HG02610 (cell line): Measurements from ENCODE around the gene SGK1.

ENCODE experiments used
- ATAC-seq: cut with Tn5 transposase; IDR thresholded peaks from one replicate; pipeline ENCODE4 v1.9.1; 2021; ENCODE audit warnings: mild to moderate bottlenecking, moderate library complexity; ENCODE audit not compliant: unreplicated experiment

Gene SGK1

DNA sequence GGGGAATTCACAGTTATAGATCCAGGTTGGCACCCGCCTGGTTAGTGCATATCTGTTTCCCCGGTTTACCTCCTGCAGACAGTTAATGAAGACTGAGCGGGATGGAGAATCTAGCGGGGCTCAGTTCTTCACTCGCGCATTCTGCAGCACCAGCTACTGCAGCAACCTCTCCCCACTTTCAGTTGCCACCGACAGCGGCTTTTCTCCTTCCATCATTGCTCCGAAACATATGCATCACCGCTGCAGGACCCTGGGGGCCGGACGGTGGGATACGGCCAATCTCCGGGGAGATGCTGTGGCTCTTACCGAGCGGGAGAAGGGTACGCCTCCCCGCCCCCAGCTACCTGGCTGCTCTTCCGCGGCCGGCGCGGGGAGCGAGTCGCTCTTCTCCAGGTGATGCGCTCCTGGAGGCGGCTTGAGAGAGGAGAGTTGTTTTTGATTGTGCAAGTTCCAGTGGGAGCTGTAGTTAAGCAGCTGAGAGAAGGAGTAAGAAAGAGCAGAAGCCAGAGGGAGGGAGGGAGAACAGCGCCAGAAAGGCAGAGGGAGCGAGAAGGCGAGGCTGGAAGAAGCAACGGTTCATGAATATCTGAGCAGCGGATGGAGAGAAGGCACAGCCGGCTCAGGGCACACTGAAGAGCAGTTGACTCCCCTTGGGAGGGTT is at the start of gene SGK1:
TSS of gene SGK1 (minus strand) at position 642 of the 661 bp plus-strand sequence. CDS start 652 bp downstream, outside the sequence.
- ATAC-seq = no peak

- ATAC-seq = no peak
Observed at GRCh38 chr6:134363323-134364039, 45.6 kb upstream of the SGK1 start.

- ATAC-seq = no peak
Observed at GRCh38 chr6:134361011-134361410, 43.1 kb upstream of the SGK1 start.

- ATAC-seq = no peak
Observed at GRCh38 chr6:134359302-134359701, 41.4 kb upstream of the SGK1 start.

- ATAC-seq = no peak
Observed at GRCh38 chr6:134358320-134358719, 40.4 kb upstream of the SGK1 start.

- ATAC-seq = no peak
Observed at GRCh38 chr6:134357022-134357487, 39.1 kb upstream of the SGK1 start.

DNA sequence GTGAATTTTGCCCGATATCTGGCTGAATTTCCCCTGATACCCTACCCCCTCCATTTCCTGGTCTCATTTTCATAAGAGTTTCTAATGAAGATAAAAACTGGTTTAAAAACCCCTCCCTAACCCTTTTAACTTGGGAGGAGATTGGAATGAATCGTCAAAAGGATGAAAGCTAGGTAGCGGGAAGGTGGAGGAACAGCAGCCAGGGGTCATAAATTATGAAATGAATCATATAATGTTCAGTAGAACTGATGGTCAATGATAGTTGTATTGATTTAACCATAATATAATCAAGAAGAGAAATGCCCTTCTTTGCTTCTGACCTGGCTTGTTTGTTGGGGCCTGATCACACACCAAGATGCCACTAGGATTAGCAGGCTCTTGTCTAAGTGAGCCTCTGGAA is 38.5 kb upstream of the SGK1 start:
- ATAC-seq = no peak

- ATAC-seq = peak; percentile 73
Observed at GRCh38 chr6:134352786-134353480, 35.0 kb upstream of the SGK1 start.

GRCh38 chr6:134351615-134352474 is 33.9 kb upstream of the SGK1 start:
- no peak for ATAC-seq

DNA sequence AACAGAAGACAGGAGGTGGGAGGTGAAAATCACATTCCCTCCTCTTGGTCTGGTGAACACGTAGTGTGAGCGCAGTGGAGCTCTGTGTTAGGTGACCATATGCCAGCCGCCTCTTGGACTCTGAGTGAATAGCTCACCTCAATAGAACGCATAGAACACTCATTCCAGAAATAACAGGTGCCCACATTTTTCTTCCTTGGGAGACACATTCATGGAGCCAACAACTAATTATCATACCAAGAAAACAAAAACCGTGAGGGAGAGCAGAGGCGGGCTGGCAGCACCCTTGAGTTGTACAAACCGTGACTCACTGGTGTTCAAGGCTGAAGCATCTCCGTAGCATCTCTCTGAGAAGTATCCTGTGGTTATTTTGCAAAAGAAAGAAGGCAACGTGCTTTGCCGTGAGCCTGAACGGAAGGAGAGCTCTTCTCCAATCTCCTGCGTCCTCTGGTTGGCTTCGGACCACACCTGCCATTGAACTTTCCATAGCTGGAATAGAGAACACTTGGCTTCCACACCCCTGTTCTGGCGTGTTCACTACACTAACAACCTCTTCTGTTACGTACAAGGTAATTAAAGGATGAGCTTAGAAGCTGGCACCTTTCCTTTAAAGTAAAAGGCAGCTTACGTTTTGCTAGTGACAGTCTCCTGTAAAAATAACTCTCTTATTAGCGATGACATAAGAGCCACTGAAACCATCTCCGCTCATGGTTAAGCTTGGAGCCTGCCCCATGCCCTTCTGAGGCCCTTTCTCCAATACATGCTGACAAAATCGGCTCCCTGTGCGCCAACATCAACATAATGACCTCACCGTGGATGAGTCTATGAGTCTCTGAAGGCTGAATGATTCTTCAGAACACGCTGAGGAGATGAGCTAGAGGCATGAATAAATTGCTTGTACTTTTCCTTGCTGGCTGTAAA is 30.2 kb upstream of the SGK1 start:
- no peak for ATAC-seq

- no peak for ATAC-seq
Observed at GRCh38 chr6:134346932-134347545, 29.1 kb upstream of the SGK1 start.

- no peak for ATAC-seq
Observed at GRCh38 chr6:134345789-134346188, 27.9 kb upstream of the SGK1 start.

DNA sequence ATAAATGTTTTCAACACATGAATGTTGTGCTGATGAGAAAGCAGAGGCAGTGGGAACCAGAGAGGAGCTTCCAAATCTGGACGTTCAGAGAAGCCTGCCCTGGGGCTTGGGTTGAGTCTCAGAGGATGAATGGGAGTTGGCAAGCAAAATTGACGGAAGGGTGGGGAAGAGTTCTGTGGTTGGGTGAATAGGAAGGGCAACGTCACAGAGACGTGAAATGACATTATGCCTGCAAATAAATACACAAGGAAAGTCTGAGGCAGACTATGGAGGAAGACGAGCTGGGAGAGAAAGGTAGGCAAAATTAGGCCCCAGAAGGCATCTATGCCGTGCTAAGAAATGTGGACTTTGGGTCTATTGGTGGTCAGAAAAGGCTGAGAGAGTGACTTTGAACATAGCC is 25.2 kb upstream of the SGK1 start:
- no peak for ATAC-seq

- no peak for ATAC-seq
Observed at GRCh38 chr6:134341999-134342567, 24.2 kb upstream of the SGK1 start.

DNA sequence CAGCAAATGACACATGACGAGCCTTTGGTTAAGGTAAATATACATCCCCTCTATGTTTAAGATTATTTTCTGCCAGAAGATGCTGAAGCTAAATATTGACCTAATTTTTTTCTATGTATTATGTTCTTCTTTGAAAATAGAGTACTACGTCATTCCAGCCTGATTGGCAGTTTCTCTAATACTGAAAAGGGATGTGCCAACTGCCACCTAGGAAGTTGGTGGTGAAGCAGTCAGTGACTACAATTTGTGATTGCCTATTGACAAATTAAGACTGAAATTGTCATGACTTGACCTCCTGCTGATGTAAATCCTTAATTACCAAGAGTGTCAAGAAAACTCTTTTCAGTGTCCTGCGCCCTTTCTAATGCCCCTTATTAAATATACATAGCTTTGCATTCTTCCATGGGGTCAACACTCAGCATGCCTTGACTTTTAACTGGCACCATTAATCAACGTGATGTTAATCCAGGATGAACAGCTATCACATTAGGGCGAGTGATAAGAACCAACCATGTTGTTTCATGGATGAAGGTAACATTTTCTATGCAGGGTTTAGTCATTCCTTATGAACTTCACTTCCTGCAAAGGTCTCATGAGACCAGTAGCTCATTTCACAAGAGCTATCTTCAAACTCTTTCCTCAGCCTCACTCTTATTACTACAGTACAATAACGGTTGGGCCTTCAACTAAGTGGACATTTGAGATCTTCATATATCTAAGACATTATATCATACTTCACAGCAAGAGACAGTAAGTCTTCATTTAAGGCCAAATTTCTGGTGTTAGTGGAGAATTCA is 22.5 kb upstream of the SGK1 start:
- no peak for ATAC-seq

- no peak for ATAC-seq
Observed at GRCh38 chr6:134339216-134339615, 21.3 kb upstream of the SGK1 start.

DNA sequence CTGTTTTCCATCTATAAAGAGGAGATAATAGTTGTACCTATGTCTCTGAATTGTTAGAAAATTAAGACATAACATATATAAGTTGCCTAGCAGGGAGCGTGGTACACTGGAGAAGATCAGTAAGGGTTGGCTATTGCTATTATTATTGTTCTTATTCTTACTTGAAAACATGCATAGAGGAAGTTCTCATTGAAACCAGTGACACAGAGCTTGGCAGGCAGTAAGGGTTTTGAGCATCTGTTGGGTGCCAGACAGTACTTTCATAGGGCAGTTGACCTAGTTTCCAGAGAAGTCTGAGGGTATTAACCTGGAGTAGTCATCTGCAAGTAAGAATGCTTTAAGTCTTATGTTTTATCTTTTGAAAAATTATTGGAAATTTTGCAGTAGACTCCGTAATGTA is 13.3 kb upstream of the SGK1 start:
- ATAC-seq = no peak

DNA sequence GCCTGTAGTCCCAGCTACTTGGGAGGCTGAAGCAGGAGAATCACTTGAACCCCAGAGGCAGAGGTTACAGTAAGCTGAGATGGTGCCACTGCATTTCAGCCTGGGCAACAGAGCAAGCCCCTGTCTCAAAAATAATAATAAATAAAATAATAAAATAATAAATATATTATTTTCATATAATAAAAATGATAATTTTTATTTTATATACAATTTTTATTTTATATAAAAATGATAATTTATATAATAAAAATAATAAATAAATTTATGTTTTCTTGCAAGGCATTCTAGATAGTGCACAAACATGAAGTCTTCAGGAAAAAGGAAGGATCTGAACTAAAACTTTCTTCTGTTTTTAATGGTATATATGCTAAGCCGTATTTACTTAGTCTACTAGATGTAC is 12.6 kb upstream of the SGK1 start:
- no peak for ATAC-seq
